Measurements from ENCODE around the gene TMEM218. TPM values are rescaled to one million over a fixed set of nuclear protein-coding genes. Genes with fewer than 3 reads are reported as not detected.

Gene TMEM218
- total and polyA plus RNA-seq, 4 donors: 36.7 to 48.2 (median 44.2) TPM

GRCh38 chr11:125053167-125053566 lies 58.3 kb downstream of the TMEM218 start:
- H3K27ac ChIP-seq (ENCODE audit: low read depth, low read length): no peak overlapping the region
- H3K27me3 ChIP-seq (ENCODE audit: control insufficient read depth, insufficient read depth, low read length): no peaks in the 10 kb centered on the region
- H3K9me3 ChIP-seq (ENCODE audit: control insufficient read depth, insufficient read depth, low read length): no peaks in the 10 kb centered on the region
- DNase-seq (ENCODE audit: low read depth in 4 of 6, low spot score in 6 of 6): no peak
- no peaks in the 10 kb centered on the region for H3K4me1 ChIP-seq (ENCODE audit: control insufficient read depth, insufficient read depth, low read length)
- no peak overlapping the region for H3K4me3 ChIP-seq (ENCODE audit: low read depth, low read length)
- H3K36me3 ChIP-seq (ENCODE audit: control insufficient read depth, insufficient read depth, low read length): no peaks in the 10 kb centered on the region
- 100% methylated on average over 1 of the region's 1 CpG for WGBS (ENCODE audit: insufficient coverage)

GRCh38 chr11:125052047-125052446 lies 59.4 kb downstream of the TMEM218 start:
- no peaks in the 10 kb centered on the region for H3K9me3 ChIP-seq (ENCODE audit: control insufficient read depth, insufficient read depth, low read length)
- DNase-seq (ENCODE audit: low read depth in 4 of 6, low spot score in 6 of 6): no peak
- H3K27ac ChIP-seq (ENCODE audit: low read depth, low read length): no peak overlapping the region
- no peak overlapping the region for H3K4me3 ChIP-seq (ENCODE audit: low read depth, low read length)
- H3K36me3 ChIP-seq (ENCODE audit: control insufficient read depth, insufficient read depth, low read length): no peaks in the 10 kb centered on the region
- no peaks in the 10 kb centered on the region for H3K4me1 ChIP-seq (ENCODE audit: control insufficient read depth, insufficient read depth, low read length)
- no peaks in the 10 kb centered on the region for H3K27me3 ChIP-seq (ENCODE audit: control insufficient read depth, insufficient read depth, low read length)

- Histone ChIP-seq H3K4me1 (ENCODE audit: control insufficient read depth, insufficient read depth, low read length) (no peaks in the 10 kb centered on the region), H3K9me3 (ENCODE audit: control insufficient read depth, insufficient read depth, low read length) (no peaks in the 10 kb centered on the region), H3K4me3 (ENCODE audit: low read depth, low read length) (no peak overlapping the region), H3K27ac (ENCODE audit: low read depth, low read length) (no peak overlapping the region), H3K36me3 (ENCODE audit: control insufficient read depth, insufficient read depth, low read length) (no peaks in the 10 kb centered on the region), H3K27me3 (ENCODE audit: control insufficient read depth, insufficient read depth, low read length) (no peaks in the 10 kb centered on the region)
- 100% methylated on average over 1 of the region's 4 CpGs for WGBS (ENCODE audit: insufficient coverage)
- DNase-seq (ENCODE audit: low read depth in 4 of 6, low spot score in 6 of 6): no peak
These were observed 62.1 kb downstream of the TMEM218 start for GRCh38 chr11:125049164-125049792.

Other genes starting within 250 kb of the TMEM218 start
- gene ROBO3, start 246.2 kb downstream of the TMEM218 start, total RNA-seq: 10 to 100 TPM; 14.8 to 42.6 TPM
- gene ROBO3, start 246.2 kb downstream of the TMEM218 start, polyA plus RNA-seq (ENCODE audit: insufficient read length in 2 of 2): 10 to 100 TPM; 75.6 to 81.5 TPM
- gene ROBO4, start 213.8 kb downstream of the TMEM218 start, total RNA-seq: 10 to 100 TPM in 1 of 2 donors, 1 to 10 TPM in 1; 6.5 to 14.3 TPM
- 10 to 100 TPM; 22.7 to 23.6 TPM for gene ROBO4, start 213.8 kb downstream of the TMEM218 start, polyA plus RNA-seq (ENCODE audit: insufficient read length in 2 of 2)
- gene HEPN1, start 192.4 kb downstream of the TMEM218 start, total RNA-seq: not detected
- 10 to 100 TPM; 48.4 to 68.9 TPM for gene HEPN1, start 192.4 kb downstream of the TMEM218 start, polyA plus RNA-seq (ENCODE audit: insufficient read length in 2 of 2)
- 10 to 100 TPM; 31.1 to 62.8 TPM for gene HEPACAM, start 175.6 kb downstream of the TMEM218 start, total RNA-seq
- 100 to 1,000 TPM; 101 to 129 TPM for gene HEPACAM, start 175.6 kb downstream of the TMEM218 start, polyA plus RNA-seq (ENCODE audit: insufficient read length in 2 of 2)
- 1 to 10 TPM; 4.4 to 4.6 TPM for gene CCDC15, start 157.4 kb downstream of the TMEM218 start, total RNA-seq
- 1 to 10 TPM; 2.6 to 3.1 TPM for gene CCDC15, start 157.4 kb downstream of the TMEM218 start, polyA plus RNA-seq (ENCODE audit: insufficient read length in 2 of 2)
- gene SLC37A2, start 48.3 kb downstream of the TMEM218 start, total RNA-seq: 1 to 10 TPM; 4.5 to 5.2 TPM
- gene SLC37A2, start 48.3 kb downstream of the TMEM218 start, polyA plus RNA-seq (ENCODE audit: insufficient read length in 2 of 2): 1 to 10 TPM; 4.5 to 5.7 TPM
- gene PKNOX2, start 53.1 kb upstream of the TMEM218 start, total RNA-seq: 10 to 100 TPM; 10.6 to 14.2 TPM
- gene PKNOX2, start 53.1 kb upstream of the TMEM218 start, polyA plus RNA-seq (ENCODE audit: insufficient read length in 2 of 2): 10 to 100 TPM; 39.0 to 41.2 TPM